ENCODE results near the gene SPOCK1. TPM values are rescaled to one million over a fixed set of nuclear protein-coding genes. Genes with fewer than 3 reads are reported as not detected.

SPOCK1 gene
- total and polyA plus RNA-seq, 2 of the 4 experiments (the other 2 are of a cell fraction) = 5.0 to 20.3 TPM

- no TSS peak for BruUV-seq (replicated peaks)
- no peak overlapping the region for H3K14ac ChIP-seq (replicated peaks; ENCODE audit: low read depth, low read length)
- H2BK20ac ChIP-seq (ENCODE audit: low read depth, low read length) = peak overlapping the region; percentile 11; the same call in 1 of the 2 replicates
- in situ Hi-C loops (cut with MboI; ENCODE audit: low sequenced_read_pairs) (loop anchor here (25.0 kb wide), 1 partner anchor 429 kb away; the partner anchor contains the start of gene KLHL3), intact Hi-C loops (cut with micrococcal nuclease) (no loop called here), dilution Hi-C loops (cut with HindIII; ENCODE audit: low sequenced_read_pairs, unreplicated experiment) (no loop called here)
- peaks cover 3% of the 10 kb centered on the region; the same call in 1 of the 2 replicates for H3K9me1 ChIP-seq (ENCODE audit: insufficient read depth, low read length)
- H3K4me2 ChIP-seq (ENCODE audit: low read depth, low read length) = no peak overlapping the region
- H2BK120ac ChIP-seq (ENCODE audit: low read depth, low read length) = peak overlapping the region; percentile 5
- no peaks in the 10 kb centered on the region for H3K36me3 ChIP-seq (ENCODE audit: control insufficient read depth, insufficient read depth, low read length)
- H2AFZ ChIP-seq (replicated peaks; ENCODE audit: low read length, poor library complexity) = peak overlapping the region; percentile 73
- H2BK15ac ChIP-seq (ENCODE audit: low read depth, low read length) = no peak overlapping the region
- no peak overlapping the region for H3K23ac ChIP-seq (ENCODE audit: low read depth, low read length)
- H4K91ac ChIP-seq (ENCODE audit: insufficient read depth, low read depth, low read length) = 0 out of 2 replicates have a peak overlapping the region, but pooled peaks have one; percentile 30
- no peaks in the 10 kb centered on the region for H3K27me3 ChIP-seq (ENCODE audit: control insufficient read depth, insufficient read depth, low read length)
- ATAC-seq (ENCODE audit: low read depth) = peak; percentile 40
- no peak overlapping the region for H2AK9ac ChIP-seq (replicated peaks; ENCODE audit: low read depth, low read length, poor library complexity)
- 87% methylated on average over 2 of the region's 3 CpGs; no CpG with 5 or more reads in 1 of the 2 experiments for WGBS, 2 experiments (ENCODE audit: extremely low coverage in 2 of 2, insufficient read length in 1 of 2)
- no peak overlapping the region for H4K8ac ChIP-seq (ENCODE audit: low read depth in 2 of 2, low read length in 2 of 2)
- no peak overlapping the region for H4K5ac ChIP-seq (ENCODE audit: low read depth, low read length)
- no peak for DNase-seq
- H3K18ac ChIP-seq (ENCODE audit: low read depth, low read length) = no peak overlapping the region
- no peak overlapping the region for H3K4me3 ChIP-seq (ENCODE audit: insufficient read depth, low read depth, low read length)
- POLR2A ChIA-PET (ENCODE audit: unreplicated experiment) = no interaction called here
- H3K27ac ChIP-seq (ENCODE audit: insufficient read depth, low read length) = no peak overlapping the region
- 0 out of 2 replicates have a peak overlapping the region, but pooled peaks have one; percentile 38 for H3K4ac ChIP-seq (ENCODE audit: low read depth, low read length)
- CTCF ChIA-PET = interaction anchor here (1.6 kb wide), 1 partner anchor 12 kb away, joined by 7 read pairs; no protein-coding TSS in a partner anchor
- H4K20me1 ChIP-seq (ENCODE audit: insufficient read depth, low read length) = no peaks in the 10 kb centered on the region
- H2BK5ac ChIP-seq (ENCODE audit: low read depth, low read length, poor library complexity, severe bottlenecking) = no peak overlapping the region
- H3K4me1 ChIP-seq (ENCODE audit: control insufficient read depth, insufficient read depth, low read length) = peaks cover 10% of the 10 kb centered on the region
- peak overlapping the region; percentile 8; the same call in 1 of the 2 replicates for H2AK5ac ChIP-seq (ENCODE audit: low read depth, low read length)
- H3K56ac ChIP-seq (ENCODE audit: extremely low read depth, insufficient read depth, low read length) = no peak overlapping the region
- no peaks in the 10 kb centered on the region for H3K9me3 ChIP-seq (ENCODE audit: control insufficient read depth, insufficient read depth, low read length)
- H3K79me1 ChIP-seq (ENCODE audit: low read depth in 1 of 2, low read length in 2 of 2) = no peaks in the 10 kb centered on the region
- TF ChIP-seq RAD21 (IDR thresholded peaks at IDR 0.05; ENCODE audit: low read length) = no peak
- no peak for TF ChIP-seq NFE2L2 (IDR thresholded peaks at IDR 0.05; ENCODE audit: low read depth, low read length)
- TF ChIP-seq FOS (IDR thresholded peaks at IDR 0.05; ENCODE audit: low read depth, low read length) = no peak
- TF ChIP-seq ELK1 (IDR thresholded peaks at IDR 0.05; ENCODE audit: borderline replicate concordance, low read depth, low read length) = no peak
- no peak for TF ChIP-seq RFX5 (IDR thresholded peaks at IDR 0.05; ENCODE audit: low read depth, low read length)
- TF ChIP-seq BHLHE40 (IDR thresholded peaks at IDR 0.05; ENCODE audit: low read depth, low read length) = no peak
- no peak for TF ChIP-seq MAFK (IDR thresholded peaks at IDR 0.05; ENCODE audit: low read depth, low read length)
- no peak for TF ChIP-seq USF2 (IDR thresholded peaks at IDR 0.05; ENCODE audit: low read depth, low read length)
- TF ChIP-seq CEBPB (IDR thresholded peaks at IDR 0.05; ENCODE audit: low read depth, low read length) = no peak
- TF ChIP-seq CHD1 (IDR thresholded peaks at IDR 0.05; ENCODE audit: low read depth, low read length) = no peak
- TF ChIP-seq MXI1 (IDR thresholded peaks at IDR 0.05; ENCODE audit: borderline replicate concordance, low read depth, low read length) = no peak
- no peak for TF ChIP-seq MAZ (IDR thresholded peaks at IDR 0.05; ENCODE audit: borderline replicate concordance, low read depth, low read length)
- no peak for TF ChIP-seq RCOR1 (IDR thresholded peaks at IDR 0.05; ENCODE audit: insufficient replicate concordance, low read length)
- no peak for TF ChIP-seq CTCF (conservative IDR thresholded peaks at IDR 0.05; ENCODE audit: low read depth, low read length)
- no peak for TF ChIP-seq SMC3 (IDR thresholded peaks at IDR 0.05; ENCODE audit: low read depth, low read length)
- TF ChIP-seq POLR2A (IDR thresholded peaks at IDR 0.05; ENCODE audit: low read depth, low read length) = no peak
- H3K9ac ChIP-seq (ENCODE audit: low read depth, low read length) = no peak overlapping the region
Measured at GRCh38 chr5:137308311-137308710, 190.8 kb downstream of the SPOCK1 start.

Measured in IMR-90 (cell line).